GM19023 (cell line): Measurements from ENCODE around the gene FYN.

Source experiments
- ATAC-seq: cut with Tn5 transposase; IDR thresholded peaks from one replicate; pipeline ENCODE4 v1.9.1; 2021; ENCODE audit warnings: mild to moderate bottlenecking, moderate library complexity; ENCODE audit not compliant: unreplicated experiment

FYN gene

GRCh38 chr6:111757342-111757741 is 115.9 kb downstream of the FYN start:
- no peak for ATAC-seq

- ATAC-seq = no peak
Measured at GRCh38 chr6:111754423-111754822, 118.8 kb downstream of the FYN start.

GRCh38 chr6:111753573-111753972 is 119.7 kb downstream of the FYN start:
- no peak for ATAC-seq

- no peak for ATAC-seq
Measured at GRCh38 chr6:111752476-111752875, 120.8 kb downstream of the FYN start.

- ATAC-seq = peak; percentile 86
Measured at GRCh38 chr6:111750753-111751673, 122.2 kb downstream of the FYN start.

- no peak for ATAC-seq
Measured at GRCh38 chr6:111750153-111750552, 123.1 kb downstream of the FYN start.

- no peak for ATAC-seq
Measured at GRCh38 chr6:111748231-111748647, 125.0 kb downstream of the FYN start.

GRCh38 chr6:111747829-111748228 is 125.4 kb downstream of the FYN start:
- ATAC-seq = no peak

GRCh38 chr6:111747396-111747795 is 125.9 kb downstream of the FYN start:
- ATAC-seq = no peak

GRCh38 chr6:111746983-111747382 is 126.3 kb downstream of the FYN start:
- no peak for ATAC-seq

- no peak for ATAC-seq
Measured at GRCh38 chr6:111745636-111746035, 127.6 kb downstream of the FYN start.

GRCh38 chr6:111745186-111745585 is 128.1 kb downstream of the FYN start:
- no peak for ATAC-seq

- no peak for ATAC-seq
Measured at GRCh38 chr6:111743862-111744692, 129.2 kb downstream of the FYN start.

GRCh38 chr6:111743360-111743759 is 129.9 kb downstream of the FYN start:
- ATAC-seq = no peak

GRCh38 chr6:111741177-111741952 is 131.9 kb downstream of the FYN start:
- no peak for ATAC-seq

- ATAC-seq = no peak
Measured at GRCh38 chr6:111740506-111740905, 132.7 kb downstream of the FYN start.

- ATAC-seq = no peak
Measured at GRCh38 chr6:111739257-111739696, 134.0 kb downstream of the FYN start.

- no peak for ATAC-seq
Measured at GRCh38 chr6:111738631-111739030, 134.6 kb downstream of the FYN start.

- ATAC-seq = no peak
Measured at GRCh38 chr6:111738156-111738555, 135.1 kb downstream of the FYN start.

GRCh38 chr6:111737065-111737521 is 136.2 kb downstream of the FYN start:
- ATAC-seq = no peak
